HEK293 (cell line): ENCODE measurements around the gene NGLY1.

ENCODE experiments used
- CTCF ChIA-PET: fragments of 350-600 bp; formaldehyde crosslinking; extraction: SDS; loops from one replicate; lab custom pipeline; 2021; ENCODE audit warnings: antibody characterized with exemption; lab: Yijun Ruan, JAX
- POLR2A ChIA-PET: fragments of 300-600 bp; formaldehyde crosslinking; extraction: SDS; loops from one replicate; lab custom pipeline; 2020; ENCODE audit warnings: antibody characterized with exemption, inconsistent platforms; lab: Yijun Ruan, JAX
- H3K27ac ChIP-seq: fragments of 200-500 bp; sonication (Bioruptor generic); 2 replicates; pipeline ENCODE4 v1.5.1; 2014; ENCODE audit warnings: low read depth, low read length, control low read depth, inconsistent platforms; ENCODE audit errors: extremely low read depth
- H3K36me3 ChIP-seq, 2 experiments: fragments of 200-500 bp in 1 of 2; sonication (Bioruptor generic) in 1 of 2; 1 replicate in 1 of 2; 2 replicates in 1 of 2; pipeline ENCODE4 v1.5.1; 2014 to 2017; ENCODE audit warnings: inconsistent platforms in 2 of 2, low read length in 2 of 2; ENCODE audit not compliant: control insufficient read depth in 2 of 2, insufficient read depth in 1 of 2
- H3K4me1 ChIP-seq: fragments of 200-500 bp; sonication (Bioruptor generic); 2 replicates; pipeline ENCODE4 v1.5.1; 2014; ENCODE audit warnings: mild to moderate bottlenecking, low read length, inconsistent platforms; ENCODE audit not compliant: control insufficient read depth, insufficient read depth
- H3K4me3 ChIP-seq: 2 replicates; pipeline ENCODE4 v1.5.1; 2011; ENCODE audit warnings: low read depth, mild to moderate bottlenecking, control low read depth, low read length, moderate library complexity
- H3K9me3 ChIP-seq: fragments of 200-500 bp; sonication (Bioruptor generic); 2 replicates; pipeline ENCODE4 v1.5.1; 2014; ENCODE audit warnings: low read depth, low read length, inconsistent platforms; ENCODE audit not compliant: control insufficient read depth, insufficient read depth
- ELK4 ChIP-seq: IDR thresholded peaks from 2 replicates; pipeline ENCODE4 v1.6.1; 2011; ENCODE audit warnings: mild to moderate bottlenecking, low read depth, low read length, borderline replicate concordance
- GLI4 ChIP-seq: fragments of 450-650 bp; formaldehyde crosslinking; IDR thresholded peaks from 2 replicates; pipeline ENCODE4 v1.5.1; 2016; ENCODE audit warnings: missing biosample characterization, missing genetic modification characterization
- KLF10 ChIP-seq: fragments of 450-650 bp; IDR thresholded peaks from 2 replicates; pipeline ENCODE4 v1.5.1; 2018; ENCODE audit warnings: missing biosample characterization, mild to moderate bottlenecking, missing genetic modification characterization
- KLF9 ChIP-seq: fragments of 450-650 bp; formaldehyde crosslinking; IDR thresholded peaks from 2 replicates; pipeline ENCODE4 v1.5.1; 2016; ENCODE audit warnings: missing biosample characterization, missing genetic modification characterization, low read depth
- MYNN ChIP-seq: fragments of 450-650 bp; formaldehyde crosslinking; IDR thresholded peaks from 2 replicates; pipeline ENCODE4 v1.5.1; 2016; ENCODE audit warnings: missing biosample characterization, missing genetic modification characterization, borderline replicate concordance
- MZF1 ChIP-seq: fragments of 450-650 bp; formaldehyde crosslinking; IDR thresholded peaks from 2 replicates; pipeline ENCODE4 v1.5.1; 2017; ENCODE audit warnings: missing biosample characterization, missing genetic modification characterization, borderline replicate concordance
- PRDM4 ChIP-seq: fragments of 450-650 bp; formaldehyde crosslinking; IDR thresholded peaks from 2 replicates; pipeline ENCODE4 v1.5.1; 2017; ENCODE audit warnings: missing biosample characterization, missing genetic modification characterization
- ZFP37 ChIP-seq: fragments of 450-650 bp; formaldehyde crosslinking; IDR thresholded peaks from 2 replicates; pipeline ENCODE4 v1.5.1; 2016; ENCODE audit warnings: missing biosample characterization, missing genetic modification characterization
- ZFP69B ChIP-seq: fragments of 450-650 bp; formaldehyde crosslinking; IDR thresholded peaks from 2 replicates; pipeline ENCODE4 v1.5.1; 2016; ENCODE audit warnings: missing biosample characterization, missing genetic modification characterization
- ZNF239 ChIP-seq: fragments of 450-650 bp; formaldehyde crosslinking; IDR thresholded peaks from 2 replicates; pipeline ENCODE4 v1.5.1; 2016; ENCODE audit warnings: missing biosample characterization, missing genetic modification characterization
- ZNF280D ChIP-seq: fragments of 450-650 bp; formaldehyde crosslinking; IDR thresholded peaks from 2 replicates; pipeline ENCODE4 v1.5.1; 2016; ENCODE audit warnings: missing biosample characterization, missing genetic modification characterization
- ZNF501 ChIP-seq: fragments of 450-650 bp; formaldehyde crosslinking; IDR thresholded peaks from 2 replicates; pipeline ENCODE4 v1.5.1; 2016; ENCODE audit warnings: missing biosample characterization, missing genetic modification characterization
- ZNF513 ChIP-seq: fragments of 450-650 bp; IDR thresholded peaks from 2 replicates; pipeline ENCODE4 v1.5.1; 2018; ENCODE audit warnings: missing biosample characterization, missing genetic modification characterization
- ZNF585B ChIP-seq: fragments of 450-650 bp; formaldehyde crosslinking; IDR thresholded peaks from 2 replicates; pipeline ENCODE4 v1.5.1; 2016; ENCODE audit warnings: missing biosample characterization, missing genetic modification characterization
- ZNF664 ChIP-seq: fragments of 450-650 bp; formaldehyde crosslinking; IDR thresholded peaks from 2 replicates; pipeline ENCODE4 v1.5.1; 2016; ENCODE audit warnings: missing biosample characterization, missing genetic modification characterization

NGLY1 gene

GRCh38 chr3:25820366-25820765, 37.1 kb upstream of the NGLY1 start:
- Histone ChIP-seq H3K4me3 (no peak overlapping the region), H3K27ac (no peak overlapping the region), H3K4me1 (no peaks in the 10 kb centered on the region), H3K36me3 (no peaks in the 10 kb centered on the region), H3K9me3 (no peaks in the 10 kb centered on the region)
- ChIA-PET POLR2A (no interaction called here), CTCF (interaction anchor here (0.6 kb wide), 1 partner anchor 171 kb away, joined by 3 read pairs; no protein-coding TSS in a partner anchor)
- TF ChIP-seq MYNN (tag by site-specific recombination): no peak

GRCh38 chr3:25818335-25818734, 35.1 kb upstream of the NGLY1 start:
- H3K4me3 ChIP-seq: no peak overlapping the region
- ChIA-PET POLR2A (no interaction called here), CTCF (interaction anchor here (0.6 kb wide), 1 partner anchor 12 kb away, joined by 3 read pairs; no protein-coding TSS in a partner anchor)
- H3K36me3 ChIP-seq: no peaks in the 10 kb centered on the region
- H3K4me1 ChIP-seq: no peaks in the 10 kb centered on the region
- H3K9me3 ChIP-seq: no peaks in the 10 kb centered on the region
- H3K27ac ChIP-seq: no peak overlapping the region
- TF ChIP-seq ZNF501 (tag by site-specific recombination) (no peak), KLF9 (tag by site-specific recombination) (no peak), ZNF585B (tag by site-specific recombination) (no peak), ZFP37 (no peak), ZNF239 (tag by site-specific recombination) (no peak), ZNF513 (tag by site-specific recombination) (no peak), ZNF664 (tag by site-specific recombination) (no peak), ZFP69B (tag by site-specific recombination) (no peak), GLI4 (tag by site-specific recombination) (no peak), MZF1 (no peak), ZNF280D (tag by site-specific recombination) (no peak), PRDM4 (tag by site-specific recombination) (no peak), KLF10 (tag by site-specific recombination) (no peak), ELK4 (no peak)
